ENCODE results near the gene PCBD1.

PCBD1 gene

DNA sequence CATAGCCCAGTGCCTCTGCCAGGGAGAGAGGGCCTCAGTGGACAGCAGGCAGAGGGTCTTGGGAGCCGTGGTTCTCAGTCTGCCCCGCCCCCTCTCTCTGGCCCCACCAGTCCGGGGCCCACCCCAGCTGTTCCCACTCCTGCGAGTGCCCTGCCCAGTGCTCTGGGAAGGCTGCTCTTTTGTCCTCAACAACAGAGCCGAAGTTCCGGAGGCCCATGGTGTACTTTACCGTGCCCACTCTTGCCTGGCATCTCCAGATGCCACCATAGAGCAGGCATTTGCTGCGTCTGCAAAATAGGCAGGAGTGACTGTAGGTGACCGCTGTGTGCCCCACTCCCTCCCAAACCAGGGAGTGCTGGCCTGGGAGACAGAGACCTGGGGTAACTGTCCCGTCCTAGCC is 29.3 kb upstream of the PCBD1 start:
- no peak for DNase-seq (ENCODE audit: low read depth)

DNA sequence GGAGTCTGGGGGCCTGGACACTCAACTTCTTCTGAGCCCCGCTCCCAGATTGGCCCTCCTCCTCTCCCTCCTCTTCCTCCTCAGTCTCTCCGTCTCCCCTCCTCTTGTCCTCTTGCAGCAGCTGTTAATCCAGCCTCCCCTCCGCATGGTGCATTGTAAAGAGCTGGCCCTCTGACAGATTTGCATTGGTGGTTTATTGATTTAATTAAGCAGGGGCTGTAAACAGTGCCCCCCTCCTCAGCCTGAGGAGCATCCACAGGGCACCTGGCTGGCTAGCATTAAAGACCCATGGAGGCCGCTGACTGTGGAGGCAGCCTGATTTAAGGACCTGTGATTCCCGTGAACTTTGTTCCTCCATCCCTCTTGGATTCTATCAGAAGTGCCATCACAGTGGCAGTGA is 28.9 kb upstream of the PCBD1 start:
- DNase-seq (ENCODE audit: low read depth): no peak

DNA sequence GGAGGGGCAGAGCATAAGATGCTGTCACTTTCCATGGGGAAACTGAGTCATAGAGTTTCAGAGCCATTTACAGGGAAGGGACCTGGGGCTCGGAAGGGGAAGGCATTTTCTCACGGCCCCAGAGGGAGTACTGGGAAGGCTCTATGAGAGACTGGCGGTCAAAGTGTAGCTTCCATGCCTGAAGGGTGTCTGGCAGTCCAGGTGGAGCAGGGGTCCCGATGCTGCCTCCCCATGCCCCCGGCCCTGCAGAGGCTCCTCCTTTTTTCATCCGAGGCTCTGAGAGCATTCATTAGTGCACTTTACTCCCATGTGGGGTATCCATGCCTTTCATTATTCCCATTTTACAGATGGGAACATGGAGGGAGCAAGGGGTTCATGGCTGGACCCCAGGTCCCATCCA is 27.9 kb upstream of the PCBD1 start:
- DNase-seq (ENCODE audit: low read depth): no peak

DNA sequence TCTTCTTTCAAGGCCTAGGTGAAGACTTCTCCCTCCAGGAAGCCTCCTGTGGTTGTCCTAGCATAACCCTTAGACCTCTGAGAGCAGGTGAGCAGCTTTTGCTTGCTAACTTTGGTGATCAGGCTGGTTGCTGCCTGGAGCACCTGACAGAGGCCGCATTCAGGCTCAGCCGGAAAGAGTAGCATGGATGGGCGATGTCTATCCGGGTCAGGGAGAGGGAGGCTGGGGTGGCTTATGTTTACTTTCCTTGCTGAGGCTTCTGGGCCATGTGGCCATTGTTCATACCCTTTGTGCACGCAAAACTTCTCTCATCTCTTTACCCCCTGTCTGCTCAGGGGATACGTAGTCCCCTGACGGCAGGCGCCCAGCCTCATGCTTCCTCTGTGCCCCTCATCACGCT is 27.4 kb upstream of the PCBD1 start:
- DNase-seq (ENCODE audit: low read depth): no peak

DNA sequence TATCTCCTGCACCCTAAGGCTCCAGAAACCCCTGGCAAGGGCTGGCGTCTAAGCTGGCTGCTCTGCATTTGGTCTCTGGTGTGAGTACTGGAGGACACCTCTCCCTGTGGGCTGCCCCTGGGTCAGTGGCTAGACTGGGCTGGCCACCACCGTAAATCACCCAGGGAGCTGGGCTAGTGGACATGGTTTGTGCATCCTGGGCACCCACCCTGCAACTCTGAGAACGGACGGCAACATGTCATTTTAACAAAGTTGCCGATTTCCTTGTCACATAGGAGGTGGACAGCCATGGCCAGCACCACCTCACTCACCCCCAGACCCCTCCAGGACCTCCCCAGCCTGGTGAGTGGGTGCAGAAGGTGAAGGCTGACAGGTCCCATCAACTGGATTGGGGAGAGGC is 26.8 kb upstream of the PCBD1 start:
- no peak for DNase-seq (ENCODE audit: low read depth)

DNA sequence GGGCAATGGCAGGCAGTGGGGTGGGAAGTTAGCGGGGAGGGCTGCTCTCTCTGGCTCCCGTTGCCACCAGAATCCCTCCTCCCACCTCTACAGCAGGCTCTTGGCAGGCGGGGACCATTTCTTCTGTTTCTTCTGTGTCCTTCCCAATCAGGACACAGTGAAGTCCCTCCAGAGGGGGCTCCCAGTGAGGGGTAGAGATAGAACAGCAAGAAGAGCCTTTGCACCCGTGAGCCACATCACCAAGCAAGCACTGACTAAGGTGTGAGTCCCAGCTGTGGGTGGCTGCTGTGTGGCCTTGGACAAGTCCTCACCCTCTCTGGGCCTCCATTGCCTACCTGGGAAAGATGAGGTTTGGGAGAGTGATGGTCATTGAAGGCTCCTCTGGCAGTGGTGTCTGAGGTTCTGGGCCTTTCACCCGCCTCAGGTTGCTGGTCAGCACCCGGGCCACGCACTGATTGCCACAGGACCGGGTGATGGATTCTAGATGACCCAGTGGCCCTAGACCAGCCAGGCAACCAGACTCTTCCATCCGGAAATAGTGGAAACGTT is 26.0 kb upstream of the PCBD1 start:
- DNase-seq (ENCODE audit: low read depth): no peak

DNA sequence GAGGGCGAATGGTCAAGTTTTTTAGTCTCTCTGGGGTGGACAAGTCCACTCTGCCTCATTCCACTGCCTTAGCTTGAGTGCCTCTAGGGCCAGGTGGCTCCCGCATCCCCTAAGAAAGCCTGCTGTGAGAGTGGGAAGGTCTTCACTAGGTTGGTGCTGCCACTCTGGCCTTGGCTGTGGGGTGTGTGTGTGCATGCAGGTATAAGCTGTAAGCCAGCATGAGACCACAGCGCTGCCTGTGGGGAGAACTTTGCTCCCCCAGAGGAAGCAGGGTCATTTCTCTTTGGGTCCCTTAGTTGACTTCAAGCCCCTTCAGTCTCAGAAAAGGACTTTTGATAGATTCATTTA is 25.5 kb upstream of the PCBD1 start:
- DNase-seq (ENCODE audit: low read depth): no peak

DNA sequence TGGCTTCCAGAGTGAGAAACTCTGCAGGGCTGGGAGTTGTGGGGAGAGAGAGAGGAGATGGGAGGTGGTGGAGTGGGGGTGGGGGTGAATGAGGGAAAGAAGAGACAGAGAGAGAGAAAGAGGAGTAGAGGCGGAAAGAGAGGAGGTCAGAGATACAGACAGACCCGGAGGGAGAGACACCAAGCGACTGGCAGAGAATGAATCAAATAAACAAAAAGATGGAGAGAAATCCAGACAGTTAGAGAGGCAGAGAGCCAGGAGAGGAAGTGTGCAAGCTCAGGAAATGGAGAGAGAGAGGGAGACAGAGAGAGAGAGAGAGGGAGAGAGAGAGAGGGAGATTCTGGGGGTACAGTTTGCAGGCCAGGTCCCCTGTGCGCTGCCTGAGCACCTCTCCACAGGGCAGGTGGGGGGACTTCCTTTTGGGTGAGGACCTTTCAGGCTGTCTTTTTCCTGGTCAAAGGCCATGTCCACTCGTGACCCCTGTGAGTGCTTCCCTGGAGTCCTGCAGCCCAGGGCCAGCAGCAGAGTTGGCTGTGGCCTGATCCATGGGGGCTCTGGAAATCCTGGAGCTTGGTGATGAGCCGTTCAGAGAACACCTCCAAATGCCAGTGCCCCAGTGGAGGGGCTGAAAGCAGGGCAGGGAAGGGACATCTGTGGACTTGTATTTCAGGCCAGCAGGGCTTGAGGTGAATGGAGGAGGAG is 25.0 kb upstream of the PCBD1 start:
- no peak for DNase-seq (ENCODE audit: low read depth)

DNA sequence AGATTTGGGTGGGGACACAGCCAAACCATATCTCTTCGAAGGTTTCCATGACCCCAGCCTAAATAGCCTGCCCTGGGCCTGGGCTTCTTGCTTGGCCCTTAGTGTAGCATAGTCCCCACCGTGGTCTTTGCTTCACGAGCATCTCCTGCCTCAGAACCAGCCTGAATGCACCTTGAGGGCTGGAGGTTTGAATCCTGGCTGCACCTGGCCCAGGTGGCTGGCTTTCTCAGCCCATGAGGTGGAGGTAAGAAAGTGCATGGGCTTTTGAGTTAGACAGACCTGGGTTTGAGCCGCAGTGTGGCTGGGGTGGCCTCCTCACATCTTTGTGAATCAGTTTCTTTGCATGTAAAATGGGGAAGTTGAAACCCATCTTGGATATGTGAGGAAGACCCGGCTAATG is 24.2 kb upstream of the PCBD1 start:
- DNase-seq (ENCODE audit: low read depth): no peak

DNA sequence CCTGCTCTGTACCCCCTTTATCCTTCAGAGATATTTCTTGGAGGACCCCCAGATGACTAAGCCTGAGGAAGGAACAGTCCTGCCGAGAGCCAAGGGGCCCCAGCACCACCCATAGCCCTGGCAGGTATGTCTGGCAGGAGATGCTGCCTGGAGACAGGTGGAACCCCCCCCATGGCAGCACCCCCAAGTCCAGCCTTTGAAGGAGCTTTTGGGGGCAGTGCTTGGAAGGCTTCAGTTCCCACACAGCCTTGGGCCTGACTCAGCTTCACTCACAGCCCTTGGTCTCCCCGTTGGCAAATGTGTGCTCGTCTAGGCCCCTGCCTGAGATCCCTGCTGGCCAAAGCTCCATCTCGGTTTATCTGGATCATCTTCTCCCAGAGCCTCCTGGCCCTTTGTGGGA is 23.0 kb upstream of the PCBD1 start:
- DNase-seq (ENCODE audit: low read depth): no peak

DNA sequence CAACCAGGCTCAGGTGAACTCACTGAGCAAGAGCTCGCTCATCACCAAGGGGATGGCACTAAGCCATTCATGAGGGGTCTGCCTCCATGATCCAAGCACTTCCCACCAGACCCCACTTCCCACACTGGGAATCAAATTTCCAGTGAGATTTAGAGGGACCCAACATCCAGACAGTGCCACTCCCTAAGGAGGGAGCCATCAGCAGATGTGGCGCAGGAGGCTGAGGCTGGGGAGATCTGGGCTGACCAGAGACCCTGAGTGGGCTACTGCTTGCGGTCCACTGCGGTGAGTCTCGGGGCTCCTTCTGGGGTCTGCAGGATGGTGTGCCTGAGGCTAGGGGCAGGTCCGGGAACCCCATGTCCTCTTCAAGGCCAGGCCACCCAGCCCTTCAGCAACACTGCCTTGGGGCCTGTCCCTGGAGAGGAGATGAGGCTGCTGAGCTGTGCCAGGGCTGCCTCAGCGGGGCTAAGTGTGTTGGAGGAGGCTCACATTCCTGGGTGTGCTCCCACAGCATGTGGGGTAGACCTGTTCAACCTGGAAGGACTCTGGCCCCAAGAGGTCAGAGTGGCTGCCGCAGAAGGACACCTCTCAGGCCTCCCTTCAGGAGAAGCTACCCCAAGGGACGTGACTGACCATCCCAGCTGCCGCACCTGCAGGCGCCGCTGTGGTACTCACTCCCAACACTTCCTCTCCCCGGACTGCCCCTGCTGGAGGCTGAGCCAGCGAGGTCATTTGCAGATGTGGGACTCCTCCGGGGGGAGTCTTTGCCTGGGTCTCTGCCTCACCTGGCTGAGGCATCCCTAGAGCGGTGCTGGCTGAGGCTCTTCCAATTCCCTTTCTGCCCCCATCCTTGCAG is 22.3 kb upstream of the PCBD1 start:
- no peak for DNase-seq (ENCODE audit: low read depth)

DNA sequence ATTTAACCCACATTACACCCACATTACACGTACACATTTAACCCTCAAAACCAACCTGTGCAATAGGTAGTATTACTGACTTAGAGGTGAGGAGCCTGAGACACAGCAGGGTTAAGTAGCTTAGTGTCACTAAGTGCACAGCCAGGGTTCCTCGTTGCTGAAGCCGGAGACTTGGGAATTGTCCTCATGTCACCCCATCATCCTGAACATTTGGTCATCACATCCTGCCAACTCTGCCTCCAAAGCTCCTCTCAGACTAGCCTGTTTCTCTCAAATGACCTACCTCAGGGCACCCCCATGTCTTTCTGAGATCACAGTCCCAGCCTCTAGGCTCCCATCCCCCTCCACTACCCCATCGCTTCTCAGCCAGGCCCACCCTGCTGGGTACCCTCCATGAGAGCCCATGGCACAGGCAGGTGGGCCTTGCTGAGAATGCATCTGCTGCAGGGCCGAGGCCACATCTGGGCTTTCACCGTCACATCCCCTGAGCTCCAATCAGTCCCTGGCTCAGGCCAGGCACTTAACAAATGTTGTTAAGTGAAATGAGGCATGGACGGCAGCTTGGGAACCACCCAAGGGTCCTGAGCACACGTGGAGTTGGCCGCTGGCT is 21.1 kb upstream of the PCBD1 start:
- no peak for DNase-seq (ENCODE audit: low read depth)

DNA sequence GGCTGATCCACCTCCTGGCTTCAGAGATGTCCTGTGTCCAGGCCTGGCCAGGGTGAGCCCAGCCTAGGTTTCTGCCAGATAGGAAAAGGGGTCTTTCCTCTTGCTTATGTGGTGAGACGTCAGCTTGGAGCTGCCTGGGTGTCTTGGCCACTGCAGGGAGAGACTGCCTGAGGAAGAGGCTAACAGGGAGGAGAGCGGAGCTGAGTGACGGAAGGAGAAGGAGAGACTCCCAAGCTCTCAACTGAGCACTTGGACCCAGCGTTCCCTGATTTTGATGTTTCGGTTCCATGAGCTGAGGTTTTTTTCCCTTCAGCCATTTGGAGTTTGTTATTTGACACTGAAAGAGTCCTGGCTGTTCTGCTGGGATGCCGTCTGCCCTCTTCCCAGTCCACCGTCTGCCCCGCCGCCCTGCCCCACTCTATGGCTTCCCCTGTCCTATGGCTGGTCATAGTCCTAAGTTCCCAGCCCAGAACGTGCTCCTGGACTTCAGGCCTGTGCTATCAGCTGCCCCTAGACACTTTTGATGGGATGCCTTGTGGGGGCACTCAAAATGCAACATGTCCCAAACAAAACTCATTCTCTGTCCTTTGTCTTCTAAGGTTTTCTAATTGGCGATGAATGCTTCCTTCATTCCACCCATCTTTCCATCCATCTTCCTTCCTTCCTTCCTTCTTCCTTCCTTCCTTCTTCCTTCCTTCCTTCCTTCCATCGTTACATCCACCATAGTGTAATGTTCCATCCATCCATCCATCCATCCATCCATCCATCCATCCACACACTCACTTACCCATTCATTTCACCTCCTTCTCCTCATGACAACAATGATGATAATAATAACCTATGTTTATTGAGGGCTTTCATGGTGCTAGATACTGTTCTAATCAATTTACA is 20.3 kb upstream of the PCBD1 start:
- no peak for DNase-seq (ENCODE audit: low read depth)

DNA sequence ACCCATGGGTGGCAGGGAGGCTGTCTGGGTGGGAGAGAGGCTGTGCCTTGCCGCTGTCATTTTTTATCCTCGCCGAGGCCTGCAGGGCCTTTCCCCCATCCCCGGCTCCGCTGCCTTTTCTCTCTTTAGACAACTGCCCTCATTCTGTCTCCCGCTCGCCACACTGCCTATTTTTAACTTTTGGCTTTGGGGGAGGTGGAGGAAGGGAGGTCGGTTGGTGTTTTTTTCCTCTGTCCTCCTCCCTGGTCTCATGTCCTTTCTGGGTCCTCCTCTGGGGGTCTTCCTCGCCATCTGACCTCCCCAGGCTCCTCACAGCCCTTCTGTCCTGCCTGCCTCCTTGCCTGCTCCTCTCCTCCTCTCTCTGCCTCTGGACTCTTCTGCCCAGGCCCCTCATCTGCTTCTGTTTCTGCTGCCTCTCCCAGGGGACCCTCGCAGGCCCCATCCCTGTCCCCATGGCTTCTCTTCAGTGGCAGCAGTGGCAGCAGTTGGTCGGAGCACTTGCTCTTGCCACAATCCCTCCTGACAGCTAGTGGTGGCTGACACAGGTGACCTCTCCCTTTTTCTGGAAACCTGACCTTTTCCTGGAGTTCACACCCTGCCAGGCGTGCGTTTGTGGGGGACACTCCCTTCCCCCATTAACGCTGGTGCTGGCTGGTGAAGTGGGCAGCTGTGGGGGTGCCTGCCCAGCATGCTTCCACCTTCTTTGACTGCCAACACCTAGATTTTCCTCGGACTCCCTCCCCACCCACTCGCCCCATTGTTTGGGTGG is 19.5 kb upstream of the PCBD1 start:
- DNase-seq (ENCODE audit: low read depth): no peak

DNA sequence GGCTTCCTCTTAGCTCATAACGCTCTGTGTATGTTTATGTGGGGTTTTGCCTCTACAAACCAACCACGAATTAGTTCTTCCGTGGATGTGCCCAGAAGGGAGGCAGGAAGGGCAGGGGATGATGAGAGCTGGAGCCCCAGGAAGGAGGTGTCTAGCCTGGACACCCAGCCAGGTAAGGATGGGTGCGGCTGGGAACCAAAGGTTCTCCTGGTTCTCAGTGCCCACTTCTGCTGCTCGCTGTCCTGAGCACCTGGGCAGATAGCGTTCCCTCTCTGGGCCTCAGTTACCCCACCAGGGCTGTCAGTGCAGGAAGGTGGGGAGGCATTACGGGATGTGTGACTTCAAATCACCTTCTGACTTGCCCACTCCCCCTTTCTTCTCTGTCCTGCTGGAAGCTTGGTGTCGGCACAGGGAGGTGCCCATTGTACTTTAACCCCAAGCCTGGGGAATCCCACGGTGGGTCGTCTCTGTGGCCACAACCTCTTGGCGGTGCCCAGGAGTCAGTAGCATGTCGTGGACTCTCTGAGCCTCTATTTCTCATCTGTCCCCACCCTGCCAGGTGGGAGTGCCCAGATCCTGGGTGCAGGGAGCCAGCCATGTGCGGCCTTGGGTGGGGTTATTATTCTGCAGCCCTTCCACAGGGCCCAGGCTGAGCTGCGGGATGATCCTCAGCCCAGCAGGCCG is 18.7 kb upstream of the PCBD1 start:
- DNase-seq (ENCODE audit: low read depth): no peak

DNA sequence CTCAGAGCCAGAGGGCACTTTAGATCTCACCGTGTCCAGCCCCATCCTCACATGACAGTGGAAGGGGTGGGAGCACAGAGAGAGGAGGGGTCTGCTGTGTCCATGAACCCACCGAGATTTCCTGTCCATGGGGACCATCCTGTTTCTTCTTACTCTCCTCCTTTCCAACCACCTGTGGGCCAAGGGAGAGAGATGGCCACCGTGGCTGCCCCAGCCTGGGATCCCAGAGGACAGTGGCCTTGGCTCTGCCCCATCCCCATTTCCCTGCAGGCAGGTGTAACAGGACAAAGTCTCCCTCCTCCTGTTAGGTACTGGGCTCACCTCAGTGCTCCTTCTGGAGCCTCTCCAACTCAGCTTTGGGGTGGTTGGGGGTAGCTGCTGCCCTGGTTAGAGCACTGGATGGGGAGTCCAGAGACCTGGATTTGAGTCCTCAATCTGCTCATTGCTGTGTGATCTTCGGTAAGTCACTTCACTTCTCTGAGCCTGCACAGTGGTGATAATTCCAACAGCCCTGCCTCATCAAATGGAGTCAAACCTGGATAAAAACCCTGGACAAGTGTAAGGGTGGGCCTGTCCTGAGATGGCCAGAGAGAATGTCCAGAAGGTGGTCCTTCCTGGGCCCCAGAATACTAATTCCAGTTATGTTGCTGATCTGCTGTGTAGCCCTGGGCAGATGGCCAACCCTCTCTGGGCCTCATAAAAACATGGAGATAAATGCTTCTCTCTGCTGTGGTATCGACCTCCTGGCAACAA is 17.8 kb upstream of the PCBD1 start:
- DNase-seq (ENCODE audit: low read depth): no peak

DNA sequence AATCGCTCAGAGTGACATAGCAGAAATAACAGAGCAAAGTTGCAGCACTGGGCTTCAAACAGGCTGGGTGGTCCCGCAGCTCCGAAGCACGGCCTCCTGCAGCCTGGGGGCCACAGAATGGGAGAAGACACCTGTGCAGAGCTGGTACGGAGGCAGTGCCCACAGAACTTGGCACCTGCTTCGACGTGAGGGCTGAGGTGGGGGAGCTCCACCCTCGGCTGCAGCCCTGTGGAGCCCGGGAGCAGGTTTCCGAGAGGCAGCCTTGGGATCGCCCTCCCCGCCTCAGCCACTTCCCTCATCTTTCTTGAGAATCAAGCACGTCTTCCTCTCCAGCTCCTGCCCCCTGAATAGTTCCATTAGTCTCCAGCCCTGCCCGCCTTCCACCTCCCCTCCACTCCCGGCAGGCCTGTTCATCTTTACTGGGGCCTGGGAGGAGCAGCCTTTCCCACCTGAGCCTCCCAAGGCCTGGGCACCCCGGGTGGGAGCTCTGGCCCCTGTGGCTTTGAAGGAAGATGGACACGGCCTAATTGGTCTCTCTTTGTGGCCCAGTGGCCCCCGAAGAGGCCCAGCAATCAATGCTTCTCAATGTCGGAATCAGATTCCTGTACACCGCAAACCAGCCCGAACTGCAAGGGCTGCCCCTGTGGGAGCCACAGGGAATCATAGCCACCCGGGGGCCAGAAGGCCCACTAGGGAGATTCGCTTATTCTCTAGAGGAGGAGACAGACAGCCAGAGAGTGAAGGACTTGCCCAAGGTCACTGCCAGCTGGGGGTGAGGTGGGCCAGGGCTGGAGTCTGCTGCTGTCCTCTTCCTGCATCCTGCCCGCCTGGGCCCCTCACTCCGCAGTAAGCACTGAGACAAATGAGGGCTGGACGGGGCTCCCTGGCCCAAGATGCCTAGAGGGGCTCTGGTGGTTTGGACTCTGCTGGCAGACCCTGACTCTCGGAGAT is 17.0 kb upstream of the PCBD1 start:
- no peak for DNase-seq (ENCODE audit: low read depth)

DNA sequence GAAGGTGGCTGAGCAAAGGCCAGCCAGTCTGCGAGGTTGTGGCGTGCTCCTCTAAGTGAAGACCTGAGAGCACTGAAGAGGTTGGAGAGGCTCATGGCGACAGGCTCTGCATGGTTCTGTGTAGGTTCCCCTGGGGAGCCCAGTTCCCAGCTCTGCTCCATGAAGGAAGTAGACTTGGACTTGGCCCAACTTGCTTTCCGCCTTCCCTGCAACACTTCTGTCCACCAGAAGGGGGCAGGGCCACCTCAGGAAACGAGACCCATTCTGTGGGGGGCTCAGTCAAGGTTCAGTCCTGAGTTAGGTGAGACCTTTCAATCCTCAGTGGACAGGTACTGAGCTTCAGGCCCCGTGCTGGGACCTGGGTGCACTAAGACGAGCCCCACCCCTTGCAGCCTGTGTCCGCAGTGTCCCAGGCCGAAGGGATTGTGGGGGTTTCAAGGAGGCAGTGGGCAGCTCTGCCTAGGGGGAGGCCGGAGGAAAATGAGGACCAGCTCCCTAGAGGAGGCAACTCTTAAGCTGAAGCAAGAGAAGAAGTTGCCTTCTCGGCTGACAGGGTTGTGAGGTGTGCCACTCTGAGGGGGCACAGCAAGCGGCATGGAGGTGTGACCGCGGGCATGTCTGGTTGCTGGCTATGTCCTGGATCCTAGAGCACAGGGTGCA is 15.0 kb upstream of the PCBD1 start:
- peak; percentile 27 for DNase-seq (ENCODE audit: low read depth)
